PFSK-1 (cell line): Measurements from ENCODE around the gene PPFIA3.

Source experiments
- FOXP2 ChIP-seq: optimal IDR thresholded peaks from 2 replicates; pipeline ENCODE3; 2011; ENCODE audit warnings: borderline replicate concordance, control low read depth, inconsistent platforms; ENCODE audit not compliant: insufficient read depth; ENCODE audit errors: extremely low read length, extremely low read depth
- POLR2AphosphoS5 ChIP-seq: IDR thresholded peaks from 2 replicates; pipeline ENCODE4 v1.6.1; 2012; ENCODE audit warnings: low read depth, mild to moderate bottlenecking, control low read depth, low read length, moderate library complexity
- REST ChIP-seq, 2 experiments: IDR thresholded peaks; 2 replicates each; pipeline versions ENCODE4 v1.6.1 to v1.8.0; 2011 to 2012; ENCODE audit warnings: low read depth in 2 of 2, low read length in 2 of 2, control low read depth in 1 of 2, inconsistent platforms in 1 of 2, mild to moderate bottlenecking in 1 of 2, moderate library complexity in 1 of 2; ENCODE audit not compliant: insufficient read depth in 1 of 2
- SIN3A ChIP-seq: IDR thresholded peaks from 2 replicates; pipeline ENCODE4 v1.6.1; 2012; ENCODE audit warnings: mild to moderate bottlenecking, low read length, moderate library complexity, borderline replicate concordance; ENCODE audit not compliant: insufficient read depth
- TAF1 ChIP-seq: IDR thresholded peaks from 2 replicates; pipeline ENCODE4 v1.6.1; 2012; ENCODE audit warnings: low read length, control low read depth, borderline replicate concordance; ENCODE audit not compliant: insufficient read depth

- TF ChIP-seq POLR2AphosphoS5 (0 out of 2 replicates have a peak, but pooled peaks have one; percentile 26), SIN3A (no peak), TAF1 (no peak), REST (IDR thresholded peaks at IDR 0.05; ENCODE audit: insufficient read depth in 1 of 2, low read depth in 2 of 2, low read length in 2 of 2) (no peak), FOXP2 (no peak)
Measured at GRCh38 chr19:49109051-49109450, 10.3 kb upstream of the PPFIA3 start.
